Panc1 (cell line): ENCODE measurements around the gene RBM10.

Experiments used
- CTCF ChIP-seq: fragments of 450-650 bp; IDR thresholded peaks from 2 replicates; pipeline ENCODE4 v1.5.1; 2017; ENCODE audit warnings: mild to moderate bottlenecking
- POLR2AphosphoS5 ChIP-seq: IDR thresholded peaks from 2 replicates; pipeline ENCODE4 v1.6.1; 2012; ENCODE audit warnings: mild to moderate bottlenecking, low read depth, low read length, moderate library complexity
- REST ChIP-seq, 2 experiments: IDR thresholded peaks; 2 replicates each; pipeline ENCODE4 v1.6.1; 2011 to 2012; ENCODE audit warnings: low read depth in 2 of 2, control low read depth in 1 of 2, low read length in 1 of 2, mild to moderate bottlenecking in 1 of 2, moderate library complexity in 1 of 2; ENCODE audit not compliant: insufficient read depth in 1 of 2
- SIN3A ChIP-seq: IDR thresholded peaks from 2 replicates; pipeline ENCODE4 v1.6.1; 2012; ENCODE audit warnings: low read depth, mild to moderate bottlenecking, low read length, moderate library complexity, borderline replicate concordance; ENCODE audit not compliant: insufficient read depth

DNA sequence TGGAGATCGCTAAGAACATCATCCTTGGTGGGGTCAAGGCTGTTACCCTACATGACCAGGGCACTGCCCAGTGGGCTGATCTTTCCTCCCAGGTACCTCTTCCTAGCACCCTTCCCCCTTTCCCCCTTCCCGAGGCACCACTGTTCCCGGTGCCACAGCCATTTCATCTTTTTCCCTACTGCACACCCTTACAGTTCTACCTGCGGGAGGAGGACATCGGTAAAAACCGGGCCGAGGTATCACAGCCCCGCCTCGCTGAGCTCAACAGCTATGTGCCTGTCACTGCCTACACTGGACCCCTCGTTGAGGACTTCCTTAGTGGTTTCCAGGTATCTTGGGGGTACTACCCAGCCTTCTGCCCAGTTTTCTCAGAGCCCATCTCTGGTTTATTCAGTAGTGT lies 54.3 kb downstream of the RBM10 start:
- no peak for TF ChIP-seq CTCF
- TF ChIP-seq SIN3A: no peak
- no peak for TF ChIP-seq POLR2AphosphoS5
- no peak for TF ChIP-seq REST (IDR thresholded peaks at IDR 0.05; ENCODE audit: insufficient read depth in 1 of 2, low read depth in 2 of 2, low read length in 1 of 2)
